Measurements from ENCODE around the gene PEPD. TPM values are rescaled to one million over a fixed set of nuclear protein-coding genes. Genes with fewer than 3 reads are reported as not detected.

Gene PEPD
- total RNA-seq, 1 experiment from 2014 or later: 40.5 TPM

GRCh38 chr19:33417751-33418150 lies 103.8 kb downstream of the PEPD start:
- ATAC-seq (no peak), DNase-seq (ENCODE audit: low read depth, low spot score) (no peak)
- peaks cover 0 to 6% of the 10 kb centered on the region in 2 experiments; a peak in 1 of 4 replicates for H3K4me1 ChIP-seq (ENCODE audit: control insufficient read depth in 1 of 2, insufficient read depth in 2 of 2, low read length in 2 of 2)
- no peaks in the 10 kb centered on the region for H3K36me3 ChIP-seq (ENCODE audit: control insufficient read depth in 1 of 2, insufficient read depth in 2 of 2, low read length in 2 of 2)
- intact Hi-C loops (cut with micrococcal nuclease): loop anchor here (5.0 kb wide), 1 partner anchor 355 kb away; no protein-coding TSS in a partner anchor
- H3K79me2 ChIP-seq (ENCODE audit: insufficient read depth, low read length): no peaks in the 10 kb centered on the region
- POLR2A ChIA-PET: no interaction called here
- CTCF ChIA-PET: interaction anchor here (2.4 to 3.1 kb wide), 2 partner anchors 11 to 352 kb away, joined by 14 to 50 read pairs; no protein-coding TSS in a partner anchor
- no peak overlapping the region for H3K9ac ChIP-seq (ENCODE audit: low read length)
- H3K9me2 ChIP-seq (ENCODE audit: insufficient read depth): no peaks in the 10 kb centered on the region
- H3K4me3 ChIP-seq (replicated peaks in 1 of 2; ENCODE audit: low read depth in 1 of 2, low read length in 2 of 2): no peak overlapping the region
- no peak for TF ChIP-seq ZBTB33 (IDR thresholded peaks at IDR 0.05; ENCODE audit: extremely low read depth, insufficient replicate concordance, low read length)
- no peak for TF ChIP-seq REST (IDR thresholded peaks at IDR 0.05; ENCODE audit: low read depth)
- TF ChIP-seq RAD21 (IDR thresholded peaks at IDR 0.05; ENCODE audit: low read depth): no peak
- no peak overlapping the region for H2AFZ ChIP-seq (ENCODE audit: low read depth, low read length, poor library complexity, severe bottlenecking)
- no peaks in the 10 kb centered on the region for H3K27me3 ChIP-seq (ENCODE audit: insufficient read depth, low read length)
- no peak overlapping the region for H3K27ac ChIP-seq (ENCODE audit: low read depth, low read length)
- H3K9me3 ChIP-seq (ENCODE audit: control insufficient read depth in 1 of 2, insufficient read depth in 1 of 2, low read depth in 1 of 2, low read length in 2 of 2): no peaks in the 10 kb centered on the region
- no TSS peak for BruUV-seq (replicated peaks)
- RAD21 ChIA-PET (ENCODE audit: low non-redundant PET in 1 of 2, low total read pairs in 2 of 2, uncharacterized antibody in 2 of 2, unreplicated experiment in 2 of 2): interaction anchor here in 1 of 2 experiments (0.6 kb wide), 1 partner anchor 18 kb away, joined by 4 read pairs; no protein-coding TSS in a partner anchor
- H4K20me1 ChIP-seq (ENCODE audit: insufficient read depth): no peaks in the 10 kb centered on the region
- H3K4me2 ChIP-seq (ENCODE audit: low read length): no peak overlapping the region

Measured in HCT116 (cell line).